GOT3 (cell line): ENCODE results near the gene BAAT.

Source experiments
- DNase-seq: peaks from one replicate; lab custom pipeline; 2025; ENCODE audit warnings: mixed read lengths; lab: John Stamatoyannopoulos, UW

BAAT gene

DNA sequence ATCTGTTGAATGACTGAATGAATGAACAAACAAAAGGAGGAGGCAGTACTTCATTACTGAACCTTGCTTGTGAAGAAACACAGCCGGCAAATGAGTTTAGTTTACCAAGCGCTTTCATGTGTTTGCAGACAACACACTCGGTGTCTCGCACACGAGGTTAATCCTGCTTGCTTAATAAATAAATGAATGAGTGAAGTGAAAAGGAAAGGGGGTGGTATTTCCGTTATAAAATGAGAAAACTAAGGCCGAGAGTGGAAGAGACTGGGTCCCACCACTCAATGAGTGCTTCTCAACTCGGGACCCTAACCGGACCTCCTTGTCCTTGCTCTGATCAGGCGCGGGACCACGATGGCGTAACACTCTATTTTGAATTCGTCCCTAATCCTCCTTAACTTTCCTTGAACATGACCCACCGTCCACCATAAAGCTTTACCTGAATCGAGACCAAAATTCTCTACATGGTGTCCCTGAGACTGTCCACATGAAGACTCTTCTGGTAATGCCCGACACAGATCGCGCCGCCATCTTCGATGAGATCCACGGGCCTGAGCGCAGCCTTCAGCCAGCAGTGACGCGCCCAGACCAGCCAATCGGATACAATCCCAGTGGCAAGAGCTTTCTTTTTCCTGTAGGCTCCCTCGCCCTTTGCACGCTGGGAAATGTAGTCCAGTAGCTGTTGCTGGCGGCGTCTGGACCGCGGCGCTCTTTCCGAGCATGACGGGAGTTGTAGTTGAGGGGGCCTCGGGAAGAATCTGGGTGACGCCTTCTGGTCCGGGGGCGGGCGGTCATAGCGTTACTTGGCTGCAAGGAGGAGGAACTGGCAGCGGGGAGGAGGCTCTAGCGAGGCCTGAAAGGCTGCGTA lies 13.5 kb upstream of the BAAT start, which contains the start of the genes MRPL50 and ZNF189:
Gene MRPL50, minus strand, starts transcription at position 551 of the 862 bp plus-strand sequence. Its CDS starts 26 bp downstream, at position 525.
Gene ZNF189, plus strand, starts transcription at position 784 of the 862 bp plus-strand sequence. CDS start 306 bp downstream, outside the sequence.
- peak; percentile 64 for DNase-seq

DNA sequence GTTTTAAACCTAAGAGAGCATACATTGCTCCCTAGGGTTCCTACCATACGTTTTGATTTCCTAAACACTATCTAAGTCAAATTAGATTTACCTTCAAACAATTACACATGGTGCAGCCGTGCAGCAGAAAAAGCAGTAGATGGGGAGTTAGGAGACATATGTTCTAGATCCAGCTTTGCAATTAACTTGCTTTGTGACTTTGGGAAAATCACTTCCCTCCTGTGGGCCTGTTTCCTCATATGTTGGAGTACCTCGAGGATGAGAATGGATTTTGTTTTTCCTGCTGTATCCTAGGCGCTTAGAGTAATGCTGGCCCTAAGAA lies 12.9 kb upstream of the BAAT start:
- DNase-seq: no peak

DNA sequence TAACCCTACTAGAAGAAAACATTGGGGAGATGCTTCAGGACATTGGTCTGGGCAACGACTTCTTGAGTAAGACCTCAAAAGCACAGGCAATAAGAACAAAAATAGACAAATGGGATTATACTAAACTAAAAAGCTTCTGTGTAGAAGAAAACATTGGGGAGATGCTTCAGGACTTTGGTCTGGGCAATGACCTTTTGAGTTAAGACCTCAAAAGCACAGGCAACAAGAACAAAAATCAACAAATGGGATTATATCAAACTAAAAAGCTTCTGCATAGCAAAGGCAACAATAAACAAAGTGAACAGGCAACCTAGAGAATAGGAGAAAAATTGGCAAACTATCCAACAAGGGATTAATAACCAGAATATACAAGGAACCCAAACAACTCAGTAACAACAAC lies 9.9 kb upstream of the BAAT start:
- no peak for DNase-seq

DNA sequence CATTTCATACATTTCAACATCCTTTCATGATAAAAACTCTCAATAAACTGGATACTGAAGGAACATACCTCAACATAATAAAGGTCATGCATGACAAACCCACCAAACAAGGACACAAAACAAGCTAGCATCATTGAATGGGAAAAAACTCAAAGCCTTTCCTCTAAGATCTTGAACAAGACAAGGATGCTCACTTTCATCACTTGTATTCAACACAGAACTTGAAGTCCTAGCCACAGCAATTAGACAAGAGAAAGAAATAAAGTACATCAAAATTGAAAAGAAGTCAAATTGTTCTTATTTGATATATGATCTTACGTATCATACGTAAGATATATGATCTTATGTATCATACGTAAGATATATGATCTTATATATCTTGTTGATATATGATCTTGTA lies 8.3 kb upstream of the BAAT start:
- DNase-seq: no peak

DNA sequence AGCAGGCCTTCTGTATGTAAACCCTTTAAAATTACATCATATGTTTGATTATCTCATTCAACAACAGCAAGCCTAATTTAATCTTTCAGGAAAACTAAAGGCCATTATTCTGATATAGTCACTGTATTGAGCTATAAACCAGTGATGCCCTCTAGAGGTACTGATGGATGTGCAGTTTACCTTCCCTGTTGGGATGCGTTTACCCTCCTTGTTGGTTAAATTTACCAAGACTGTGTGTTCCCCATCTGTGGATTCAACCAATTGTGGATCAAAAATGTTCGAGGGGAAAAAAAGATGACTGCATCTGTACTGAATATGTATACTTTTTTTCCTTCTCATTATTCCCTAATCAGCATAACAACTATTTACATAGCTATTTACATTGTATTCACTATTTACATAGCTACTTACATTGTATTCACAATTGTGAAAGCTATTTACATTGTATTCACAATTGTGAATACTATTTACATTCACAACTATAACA lies 3.7 kb upstream of the BAAT start:
- no peak for DNase-seq

DNA sequence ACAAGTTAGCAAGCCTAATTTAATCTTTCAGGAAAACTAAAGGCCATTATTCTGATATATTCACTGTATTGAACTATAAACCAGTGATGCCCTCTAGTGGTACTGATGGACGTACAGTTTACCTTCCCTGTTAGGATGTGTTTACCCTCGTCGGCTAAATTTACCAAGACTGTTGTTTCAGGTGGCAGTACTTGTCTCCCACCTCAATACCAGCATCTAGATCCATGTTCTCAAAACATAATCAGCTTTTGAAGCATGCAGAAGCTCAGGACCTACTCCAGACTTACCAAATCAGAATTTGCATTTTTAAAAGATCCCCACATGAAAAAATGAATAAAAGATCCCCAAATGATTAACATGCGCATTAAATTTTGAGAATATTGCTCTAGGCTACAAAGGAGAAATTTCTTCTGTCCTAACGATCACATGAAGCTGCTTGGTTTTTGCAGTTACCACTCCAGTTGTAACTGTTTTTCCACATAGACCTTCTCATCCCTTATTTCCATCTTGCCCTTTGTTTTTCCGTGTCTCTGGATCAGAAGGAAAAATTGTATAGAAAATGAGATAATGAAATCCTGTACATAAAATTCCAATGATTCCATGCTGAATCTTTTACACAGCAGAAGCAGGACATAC lies 3.2 kb upstream of the BAAT start:
- DNase-seq: no peak

DNA sequence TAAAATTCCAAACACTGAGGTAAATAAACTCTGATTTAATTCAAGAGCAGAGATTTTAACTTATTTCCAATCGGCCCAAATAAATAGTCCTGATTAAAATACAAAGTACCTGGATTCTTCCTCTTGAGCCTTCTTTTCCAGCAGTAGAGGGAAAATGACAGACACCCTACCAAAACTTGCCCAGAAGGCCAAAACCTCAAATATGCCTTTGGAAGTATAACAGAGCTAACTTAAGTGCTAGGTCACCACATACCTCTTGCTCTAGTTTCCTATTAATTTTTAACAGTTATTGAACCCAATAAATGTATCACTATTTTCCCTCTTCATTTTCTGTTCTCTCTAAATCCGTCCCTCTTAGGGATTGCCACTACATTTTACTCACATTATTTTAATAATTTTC lies 1.4 kb downstream of the BAAT start:
- DNase-seq: no peak

DNA sequence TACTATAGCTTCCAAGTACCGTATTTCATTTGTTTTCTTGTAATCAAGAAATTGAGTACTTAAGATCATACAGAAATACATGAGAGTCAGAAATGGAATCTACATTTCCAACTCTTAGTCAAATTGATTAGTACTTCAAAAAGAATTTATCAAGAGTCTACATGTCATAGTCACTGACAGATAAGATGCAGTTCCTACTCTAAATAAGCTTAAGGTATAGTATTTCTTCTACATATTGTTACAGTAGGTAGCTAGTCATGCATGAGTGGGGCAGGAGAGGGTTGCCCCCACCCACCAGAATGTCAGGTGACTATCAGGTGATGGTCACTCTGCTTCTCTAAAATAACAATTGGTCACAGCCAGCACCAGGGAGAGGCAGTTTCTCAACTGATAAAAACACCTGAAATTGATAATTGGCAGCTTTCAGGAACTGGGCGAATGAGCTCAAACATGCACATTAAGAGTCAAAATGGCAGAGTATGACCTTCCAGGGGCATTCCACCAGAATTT lies 2.9 kb downstream of the BAAT start:
- no peak for DNase-seq

DNA sequence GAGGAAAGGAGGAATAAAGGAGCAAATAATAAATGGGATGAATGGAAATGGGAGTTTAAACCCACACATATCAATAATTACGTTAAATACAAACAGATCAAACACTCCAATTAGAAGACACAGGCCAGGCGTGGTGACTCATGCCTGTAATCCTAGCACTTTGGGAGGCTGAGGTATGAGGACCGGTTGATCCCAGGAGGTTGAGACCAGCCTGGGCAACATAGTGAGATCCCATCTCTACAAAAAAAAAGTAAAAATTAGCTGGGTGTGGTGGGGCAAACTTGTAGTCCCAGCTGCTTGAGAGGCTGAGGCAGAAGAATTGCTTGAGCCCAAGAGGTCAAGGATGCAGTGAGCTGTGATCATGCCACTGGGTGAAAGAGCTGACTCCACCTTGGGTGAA lies 3.7 kb downstream of the BAAT start:
- no peak for DNase-seq

DNA sequence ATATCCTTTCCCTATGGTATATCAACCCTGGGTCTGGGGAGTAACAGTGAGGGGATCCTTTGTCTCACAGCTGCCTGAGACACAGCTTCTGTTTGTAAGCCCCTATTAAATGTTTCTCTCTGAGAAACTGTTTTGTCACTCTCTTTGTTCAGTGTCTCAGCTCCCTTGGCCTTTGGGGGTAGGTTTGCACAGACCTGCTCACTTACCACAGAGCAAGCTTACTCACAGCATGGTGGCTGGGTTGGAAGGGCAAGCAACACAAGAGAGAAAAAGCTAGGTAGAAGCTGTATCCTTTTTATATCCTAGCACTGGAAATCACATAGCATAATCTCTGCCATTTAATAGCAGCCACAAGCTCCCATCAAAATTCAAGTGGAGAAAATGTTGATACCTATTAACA lies 4.5 kb downstream of the BAAT start:
- no peak for DNase-seq

DNA sequence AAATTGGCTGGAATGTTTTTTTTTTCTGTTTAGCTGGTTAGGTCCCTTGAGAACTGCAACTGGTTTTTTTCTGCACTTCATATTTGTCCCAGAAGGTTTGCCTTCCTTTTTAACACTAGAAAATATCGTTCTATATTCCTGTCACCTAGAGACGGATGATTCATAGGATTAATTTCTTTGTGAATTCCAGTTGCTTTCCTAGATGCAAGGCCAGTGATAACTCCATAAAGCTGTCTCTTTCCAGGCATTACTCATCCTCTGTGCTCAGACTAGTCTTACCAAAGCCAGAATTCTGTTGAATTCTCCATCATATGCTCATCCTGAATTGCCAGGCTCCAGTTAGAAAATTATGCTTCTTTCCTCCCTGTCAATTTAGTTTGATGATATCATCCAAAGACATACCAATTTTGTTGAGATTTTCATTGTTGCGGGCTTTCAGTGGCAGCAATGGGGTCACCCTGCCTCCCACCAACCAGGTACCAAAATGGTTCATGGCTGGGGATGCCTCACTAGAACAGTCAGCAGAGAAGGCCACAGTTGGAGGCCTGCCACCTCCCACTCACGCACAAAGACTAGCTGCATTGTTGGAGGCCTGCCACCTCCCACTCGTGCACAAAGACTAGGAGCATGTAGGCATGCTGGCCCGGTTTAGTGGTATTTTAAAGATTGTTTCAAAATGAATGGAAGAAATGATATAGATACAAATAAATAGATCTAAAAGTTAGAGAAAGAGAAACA lies 8.5 kb downstream of the BAAT start:
- DNase-seq: no peak

DNA sequence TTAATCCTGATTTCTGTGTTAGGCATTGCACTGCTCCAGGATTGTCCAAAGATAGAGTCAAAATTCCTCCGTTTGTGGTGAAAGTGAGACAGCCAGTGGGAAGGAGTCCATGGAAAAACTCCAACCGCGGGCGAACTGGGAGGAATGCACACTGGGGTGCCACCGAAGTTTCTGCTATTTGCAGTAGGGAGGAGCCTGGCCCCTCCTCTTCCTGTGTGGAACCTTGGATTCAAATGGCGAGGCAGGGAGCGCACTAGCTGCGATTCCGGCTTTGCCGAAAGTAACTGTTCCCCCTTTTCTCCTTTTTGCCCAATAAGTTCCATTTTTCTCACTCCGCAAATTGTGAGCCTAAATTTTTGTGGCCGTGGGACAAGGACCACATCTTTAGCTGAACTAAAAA lies 9.3 kb downstream of the BAAT start:
- no peak for DNase-seq

DNA sequence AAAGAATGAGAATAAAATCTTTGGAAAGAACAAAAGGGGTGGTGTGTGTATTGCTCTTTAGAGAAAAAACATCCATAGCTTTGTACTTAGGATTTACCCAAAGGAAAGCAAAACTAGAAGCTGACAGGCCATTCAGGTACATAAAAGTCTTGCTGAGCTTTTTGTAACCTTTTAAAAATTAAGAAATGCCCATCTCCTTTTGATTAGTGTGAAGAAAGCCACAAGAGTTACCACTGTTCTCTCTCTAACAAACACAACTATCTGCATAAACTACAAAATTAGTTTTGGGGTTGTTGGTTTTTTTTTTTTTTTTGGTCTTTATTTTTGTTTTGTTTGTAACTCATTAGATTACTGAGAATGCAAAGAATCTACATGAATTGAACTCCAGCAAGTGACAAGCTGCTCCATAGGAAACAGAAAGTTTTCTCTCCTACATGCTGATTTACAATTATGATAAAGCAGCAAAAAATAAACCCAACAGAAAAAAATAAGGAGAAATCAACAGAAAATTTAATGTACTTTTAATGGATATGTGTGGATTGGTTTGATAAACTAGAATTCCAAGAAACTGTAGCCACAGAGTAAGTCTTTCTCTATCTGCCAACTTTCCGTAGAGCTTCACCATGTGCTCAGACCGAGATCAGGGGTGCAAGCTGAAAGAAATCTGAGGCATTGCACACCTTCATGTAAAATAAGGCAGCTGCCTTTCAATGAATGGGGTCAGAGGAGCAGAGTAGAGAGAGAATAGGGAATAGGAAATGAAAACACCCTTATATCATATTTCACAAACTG lies 12.3 kb downstream of the BAAT start:
- no peak for DNase-seq

DNA sequence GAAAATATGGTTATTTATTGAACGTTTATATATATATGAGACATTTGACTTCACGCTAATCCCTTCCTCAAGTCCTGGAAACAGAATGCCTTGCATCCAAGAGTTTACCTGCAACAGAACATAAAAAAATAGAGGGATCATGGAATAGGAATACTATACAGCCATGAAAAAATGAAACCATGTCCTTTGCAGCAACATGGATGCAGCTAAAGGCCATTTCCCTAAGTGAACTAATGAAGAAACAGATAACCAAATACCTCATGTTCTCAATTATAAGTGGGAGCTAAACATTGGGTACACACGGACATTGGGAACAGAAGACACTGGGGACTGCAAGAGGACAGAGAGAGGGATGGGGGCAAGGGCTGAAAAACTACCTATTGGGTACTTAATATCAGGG lies 13.0 kb downstream of the BAAT start:
- DNase-seq: no peak

DNA sequence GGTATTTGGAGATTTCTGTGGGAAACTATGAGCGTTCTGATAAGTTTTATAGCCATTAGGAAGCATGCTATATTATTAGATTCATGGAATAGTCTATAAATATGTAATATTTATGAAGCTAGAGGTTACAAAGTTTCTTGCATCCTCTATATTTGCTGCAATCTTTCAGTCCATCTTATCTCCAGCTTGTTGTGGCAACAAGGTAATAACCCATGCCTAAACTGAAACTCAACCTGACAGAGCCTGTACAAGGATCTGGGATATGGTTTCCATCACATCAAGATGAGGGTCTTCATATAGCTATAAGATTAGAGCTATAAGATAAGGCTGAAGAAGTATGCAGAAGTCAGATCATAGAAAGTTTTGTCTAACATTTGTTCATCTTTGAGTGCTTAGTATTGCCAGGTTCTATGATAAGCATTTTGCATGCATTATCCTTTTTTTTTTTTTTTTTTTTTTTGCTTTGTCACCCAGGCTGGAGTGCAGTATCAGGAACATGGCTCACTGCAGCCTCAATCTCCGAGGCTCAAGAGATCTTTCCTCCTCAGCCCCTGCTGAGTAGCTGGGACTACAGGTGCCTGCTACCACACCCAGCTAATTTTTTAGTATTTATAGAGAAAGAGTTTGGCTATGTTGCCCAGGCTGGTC lies 14.8 kb downstream of the BAAT start:
- DNase-seq: no peak

DNA sequence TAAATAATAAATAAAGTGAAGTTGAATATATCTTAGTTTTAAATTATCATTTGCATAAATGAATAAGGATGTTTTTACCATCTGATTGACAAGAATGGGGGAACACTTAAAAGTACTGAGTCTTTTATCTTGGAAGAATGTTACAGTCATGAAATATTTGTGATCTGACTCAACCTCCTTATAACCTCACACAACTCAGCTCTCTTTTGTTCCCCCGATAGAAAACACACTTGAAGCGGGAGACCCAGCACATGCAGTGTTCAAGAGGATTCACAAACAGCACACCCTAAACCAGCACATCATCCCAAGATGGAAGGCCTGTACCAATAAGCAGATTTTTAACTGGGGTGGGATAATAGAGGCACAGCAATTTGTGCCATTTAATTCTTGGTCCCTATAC lies 15.5 kb downstream of the BAAT start:
- no peak for DNase-seq

DNA sequence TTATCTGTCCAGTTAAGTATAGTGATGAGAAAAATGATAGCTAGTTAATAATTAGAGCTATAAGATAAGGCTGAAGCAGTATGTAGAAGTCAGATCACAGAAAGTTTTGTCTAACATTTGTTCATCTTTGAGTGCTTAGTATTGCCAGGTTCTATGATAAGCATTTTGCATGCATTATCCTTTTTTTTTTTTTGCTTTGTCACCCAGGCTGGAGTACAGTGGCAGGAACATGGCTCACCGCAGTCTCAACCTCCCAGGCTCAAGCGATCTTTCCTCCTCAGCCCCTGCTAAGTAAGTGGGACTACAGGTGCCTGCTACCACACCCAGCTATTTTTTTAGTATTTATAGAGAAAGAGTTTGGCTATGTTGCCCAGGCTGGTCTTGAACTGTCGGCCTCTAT lies 17.5 kb downstream of the BAAT start:
- DNase-seq: no peak

DNA sequence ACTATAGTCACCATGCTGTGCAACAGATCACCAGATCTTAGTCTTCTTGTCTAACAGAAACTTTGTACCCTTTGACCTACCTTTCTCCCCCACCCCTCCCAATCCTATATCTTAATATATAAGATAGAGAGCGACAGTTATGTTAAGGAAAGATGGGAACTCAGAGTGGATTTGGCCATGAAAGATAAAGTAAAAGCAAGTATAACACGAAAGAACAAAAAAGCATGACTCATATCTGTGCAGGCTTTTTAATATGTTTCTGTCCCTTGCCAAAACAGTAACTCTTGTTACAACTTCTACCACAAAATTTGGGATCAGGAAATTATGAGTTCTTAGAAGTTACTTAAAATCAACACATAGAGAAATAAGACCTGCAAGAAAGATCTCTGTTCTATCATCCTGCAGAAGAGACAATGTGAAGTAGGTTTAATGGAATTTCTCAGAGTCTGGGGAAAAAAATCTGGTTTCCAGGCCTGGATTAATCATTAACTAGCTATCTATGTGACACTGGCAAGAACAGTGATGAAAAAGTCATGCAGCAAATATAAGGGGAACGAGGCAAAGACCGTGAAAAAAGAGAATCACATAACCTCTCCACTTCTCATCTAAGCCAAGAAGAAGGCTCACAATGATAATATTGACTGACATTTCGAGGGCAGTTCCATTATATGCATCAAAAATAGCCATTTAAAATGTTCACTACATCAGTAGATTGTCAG lies 18.6 kb downstream of the BAAT start:
- DNase-seq: no peak

DNA sequence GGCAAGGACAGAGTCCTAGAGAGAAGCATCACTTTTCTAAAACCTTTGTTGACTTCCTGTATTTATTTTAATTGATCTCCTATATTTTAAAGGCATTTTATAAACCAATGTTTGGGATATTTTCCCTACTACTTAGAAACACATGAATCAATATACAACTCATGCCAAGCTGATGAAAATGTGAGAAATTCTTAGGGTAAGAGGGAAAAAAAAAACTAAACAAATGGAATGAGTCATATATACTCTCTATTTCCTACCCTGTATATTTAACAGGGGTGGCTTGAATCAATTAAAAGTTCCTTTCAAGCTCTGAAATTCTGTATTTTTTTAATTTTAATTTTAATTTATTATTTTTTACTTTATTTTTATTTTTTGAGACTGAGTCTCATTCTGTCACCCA lies 19.6 kb downstream of the BAAT start:
- no peak for DNase-seq

DNA sequence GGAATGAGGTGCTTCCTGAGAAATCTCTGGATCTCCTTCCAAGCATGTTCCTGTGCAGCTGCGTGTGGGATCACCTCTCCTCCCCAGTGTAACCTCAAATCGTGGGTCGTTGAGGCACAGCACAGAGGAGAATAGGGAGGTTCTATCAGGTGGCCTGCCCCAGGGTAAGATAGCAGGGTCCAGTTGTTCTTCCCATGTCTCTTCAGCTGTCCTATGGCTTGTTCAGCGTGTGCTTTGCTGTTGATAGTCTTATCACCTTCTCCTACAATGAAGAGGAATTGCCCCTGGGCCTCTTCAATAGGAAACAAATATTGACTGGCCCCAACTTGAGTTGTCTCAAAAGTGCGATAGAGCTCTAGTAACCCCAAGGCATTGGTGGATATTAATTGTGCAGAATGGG lies 22.4 kb downstream of the BAAT start:
- DNase-seq: no peak

DNA sequence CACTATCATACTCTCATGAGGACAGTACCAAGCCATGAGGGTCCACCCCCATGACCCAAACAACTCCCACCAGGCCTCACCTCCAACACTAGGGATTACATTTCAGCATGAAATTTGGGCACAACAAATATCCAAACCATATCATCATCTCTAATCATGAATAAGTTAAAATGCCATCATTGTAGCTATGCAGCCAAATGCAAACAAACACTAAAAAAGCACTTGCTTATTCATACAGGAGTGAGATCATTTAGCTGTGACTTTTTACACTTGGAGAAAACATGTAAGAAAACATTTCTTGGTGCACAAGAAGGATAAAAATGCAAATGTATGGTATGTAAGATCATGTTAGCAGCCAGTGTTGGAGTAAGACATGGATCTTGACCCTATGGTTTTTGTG lies 24.2 kb downstream of the BAAT start:
- DNase-seq: no peak
